Renal cortical epithelial cell (primary cell): ENCODE data around the gene LCMT1. TPM values are rescaled to one million over a fixed set of nuclear protein-coding genes. Genes with fewer than 3 reads are reported as not detected.
"Not testable (repeated sequence)": the region's sequence is repeated elsewhere in the genome, so short reads cannot be mapped to it uniquely, and the experiment has no call there.

Source experiments
- DNase-seq: peaks from one replicate; pipeline ENCODE4 v3.0.0-alpha.2; 2011; ENCODE audit warnings: low read depth
- total RNA-seq: library from RNA; depleted of rRNA; stranded (reverse); fragments of >200 nt; gene quantifications from 2 replicates; pipeline ENCODE4 v1.2.3, GENCODE V29; 2014

The LCMT1 gene
- total RNA-seq: 33.0 and 46.4 TPM in 2 replicates

- peak; percentile 98 for DNase-seq
Measured at GRCh38 chr16:25111403-25112166, at the start of gene LCMT1. Gene LCMT1, plus strand, starts transcription at chr16:25111742. Its CDS starts 142 bp downstream, at chr16:25111884.

GRCh38 chr16:25063102-25063501, 48.4 kb upstream of the LCMT1 start:
- DNase-seq: no peak

- no peak for DNase-seq
Measured at GRCh38 chr16:25063865-25064264, 47.7 kb upstream of the LCMT1 start.

GRCh38 chr16:25064281-25064680, 47.3 kb upstream of the LCMT1 start:
- not testable (repeated sequence) for DNase-seq

- DNase-seq: no peak
Measured at GRCh38 chr16:25064937-25065336, 46.6 kb upstream of the LCMT1 start.

GRCh38 chr16:25065899-25066298, 45.6 kb upstream of the LCMT1 start:
- DNase-seq: no peak

GRCh38 chr16:25066426-25066746, 45.2 kb upstream of the LCMT1 start:
- DNase-seq: no peak

GRCh38 chr16:25066747-25067631, 44.6 kb upstream of the LCMT1 start:
- peak; percentile 23 for DNase-seq

GRCh38 chr16:25073854-25074253, 37.7 kb upstream of the LCMT1 start:
- no peak for DNase-seq

- no peak for DNase-seq
Measured at GRCh38 chr16:25078386-25078978, 33.1 kb upstream of the LCMT1 start.

- no peak for DNase-seq
Measured at GRCh38 chr16:25079637-25080378, 31.7 kb upstream of the LCMT1 start.

- no peak for DNase-seq
Measured at GRCh38 chr16:25080420-25081131, 31.0 kb upstream of the LCMT1 start.

- DNase-seq: no peak
Measured at GRCh38 chr16:25081702-25082101, 29.8 kb upstream of the LCMT1 start.

- DNase-seq: no peak
Measured at GRCh38 chr16:25083065-25083464, 28.5 kb upstream of the LCMT1 start.

- no peak for DNase-seq
Measured at GRCh38 chr16:25083701-25084100, 27.8 kb upstream of the LCMT1 start.

GRCh38 chr16:25084797-25085196, 26.7 kb upstream of the LCMT1 start:
- no peak for DNase-seq

GRCh38 chr16:25087761-25088160, 23.8 kb upstream of the LCMT1 start:
- DNase-seq: no peak

GRCh38 chr16:25089351-25089750, 22.2 kb upstream of the LCMT1 start:
- DNase-seq: no peak

- no peak for DNase-seq
Measured at GRCh38 chr16:25092441-25092840, 19.1 kb upstream of the LCMT1 start.

GRCh38 chr16:25093208-25094061, 18.1 kb upstream of the LCMT1 start:
- no peak for DNase-seq
